Anterior cingulate cortex (tissue), 58 donors: ENCODE results near the gene FAM131A.
A peak's percentile ranks its signal among the peaks of the same experiment; 100 is the strongest.

ENCODE experiments used
- DNase-seq, 58 donors: peaks; one replicate each; lab custom pipeline; 2025; lab: John Stamatoyannopoulos, UW

Gene FAM131A

DNA sequence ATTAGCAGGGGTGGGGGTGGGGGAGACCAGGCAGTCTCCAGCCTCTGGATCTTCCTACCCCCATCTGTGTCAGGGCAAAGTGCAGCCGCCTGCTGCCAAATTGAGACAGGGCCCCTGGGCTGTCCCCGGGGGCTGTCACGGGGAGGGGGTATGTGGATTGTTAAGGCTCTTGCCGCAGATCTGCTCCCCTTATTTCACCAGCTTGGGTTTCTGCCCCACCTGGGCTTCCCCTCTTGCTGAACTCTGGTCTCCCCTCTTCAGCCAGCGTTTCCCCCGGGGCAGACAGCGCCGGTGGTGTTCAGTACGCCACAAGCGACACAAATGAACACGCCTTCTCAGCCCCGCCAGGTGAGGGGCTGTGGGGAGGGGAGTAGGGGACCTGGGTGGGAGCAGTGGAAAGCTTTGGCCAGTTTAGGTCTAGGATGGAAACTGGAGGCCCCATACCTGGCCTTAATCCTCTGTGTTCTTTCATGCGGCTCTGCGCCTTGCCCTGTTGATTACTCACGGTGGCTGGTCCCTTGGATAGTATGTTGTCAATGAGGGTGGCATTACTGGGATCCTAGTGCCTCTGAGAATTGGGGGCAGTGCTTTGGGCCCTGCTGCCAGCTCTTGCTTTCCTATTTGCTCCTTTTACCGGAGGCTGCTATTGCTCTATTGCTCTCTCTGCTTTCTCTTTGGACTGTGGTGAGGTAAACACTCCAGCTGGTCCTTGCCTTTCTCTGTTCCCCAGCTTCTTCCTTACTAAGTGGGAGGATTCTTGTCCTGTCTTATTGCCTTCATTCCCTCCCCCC lies 21.3 kb upstream of the FAM131A start:
- DNase-seq, result peak in 2 of 58 donors; percentile 5 to 13

DNA sequence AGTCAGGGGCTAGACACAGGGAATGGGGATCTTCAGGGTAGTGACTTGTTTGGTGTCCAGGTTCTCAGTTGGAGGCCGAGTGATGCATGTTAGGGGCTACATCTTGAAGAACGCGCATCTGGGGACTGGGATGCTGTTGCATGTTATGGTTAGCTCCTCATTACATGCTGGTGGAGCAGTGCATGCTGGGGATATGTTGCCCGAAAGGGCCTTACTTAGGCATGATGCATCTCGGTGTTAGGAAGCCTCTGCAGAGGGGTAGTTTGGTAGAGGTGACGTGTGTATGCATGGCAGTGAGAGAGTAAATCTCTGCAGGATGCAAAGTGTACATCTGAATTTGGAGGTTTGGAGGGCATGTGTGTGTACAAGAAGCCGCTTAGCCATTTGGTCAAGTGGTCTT lies 20.6 kb upstream of the FAM131A start:
- DNase-seq, result peak in 1 of 58 donors; percentile 2

DNA sequence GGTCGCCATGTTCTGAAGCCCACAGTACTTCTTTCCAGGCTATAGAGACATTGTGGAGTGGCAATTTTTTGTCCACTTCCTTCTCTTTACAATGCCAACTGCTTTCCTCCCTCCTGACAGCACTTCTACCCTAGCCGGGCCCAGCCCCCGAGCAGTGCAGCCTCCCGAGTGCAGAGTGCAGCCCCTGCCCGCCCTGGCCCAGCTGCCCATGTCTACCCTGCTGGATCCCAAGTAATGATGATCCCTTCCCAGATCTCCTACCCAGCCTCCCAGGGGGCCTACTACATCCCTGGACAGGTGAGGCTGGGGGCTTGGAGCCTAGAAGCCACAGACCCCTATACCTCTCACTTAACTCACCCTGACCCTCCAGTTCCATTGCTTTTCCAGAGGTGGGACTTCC lies 20.2 kb upstream of the FAM131A start:
- DNase-seq, result no peak

DNA sequence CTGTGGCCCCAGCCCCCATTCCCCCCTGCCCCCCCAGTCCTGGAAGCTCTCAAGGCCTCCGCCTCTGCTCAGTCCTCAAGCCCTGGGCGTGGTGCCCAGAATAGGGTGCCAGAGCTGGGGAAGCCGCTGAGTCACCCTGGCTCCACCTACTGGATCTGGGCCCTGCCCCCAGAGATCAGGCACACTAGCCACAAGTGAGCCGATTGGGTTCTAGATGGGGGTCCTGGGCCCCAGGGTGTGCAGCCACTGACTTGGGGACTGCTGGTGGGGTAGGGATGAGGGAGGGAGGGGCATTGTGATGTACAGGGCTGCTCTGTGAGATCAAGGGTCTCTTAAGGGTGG lies 17.3 kb upstream of the FAM131A start:
- DNase-seq, result peak; percentile 31 to 96 (median 88)

DNA sequence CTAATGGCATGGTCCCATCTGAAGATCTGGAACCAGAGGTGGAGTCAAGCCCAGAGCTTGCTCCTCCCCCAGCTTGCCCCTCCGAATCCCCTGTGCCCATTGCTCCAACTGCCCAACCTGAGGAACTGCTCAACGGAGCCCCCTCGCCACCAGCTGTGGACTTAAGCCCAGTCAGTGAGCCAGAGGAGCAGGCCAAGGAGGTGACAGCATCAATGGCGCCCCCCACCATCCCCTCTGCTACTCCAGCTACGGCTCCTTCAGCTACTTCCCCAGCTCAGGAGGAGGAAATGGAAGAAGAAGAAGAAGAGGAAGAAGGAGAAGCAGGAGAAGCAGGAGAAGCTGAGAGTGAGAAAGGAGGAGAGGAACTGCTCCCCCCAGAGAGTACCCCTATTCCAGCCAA lies 15.7 kb upstream of the FAM131A start:
- DNase-seq, result no peak

DNA sequence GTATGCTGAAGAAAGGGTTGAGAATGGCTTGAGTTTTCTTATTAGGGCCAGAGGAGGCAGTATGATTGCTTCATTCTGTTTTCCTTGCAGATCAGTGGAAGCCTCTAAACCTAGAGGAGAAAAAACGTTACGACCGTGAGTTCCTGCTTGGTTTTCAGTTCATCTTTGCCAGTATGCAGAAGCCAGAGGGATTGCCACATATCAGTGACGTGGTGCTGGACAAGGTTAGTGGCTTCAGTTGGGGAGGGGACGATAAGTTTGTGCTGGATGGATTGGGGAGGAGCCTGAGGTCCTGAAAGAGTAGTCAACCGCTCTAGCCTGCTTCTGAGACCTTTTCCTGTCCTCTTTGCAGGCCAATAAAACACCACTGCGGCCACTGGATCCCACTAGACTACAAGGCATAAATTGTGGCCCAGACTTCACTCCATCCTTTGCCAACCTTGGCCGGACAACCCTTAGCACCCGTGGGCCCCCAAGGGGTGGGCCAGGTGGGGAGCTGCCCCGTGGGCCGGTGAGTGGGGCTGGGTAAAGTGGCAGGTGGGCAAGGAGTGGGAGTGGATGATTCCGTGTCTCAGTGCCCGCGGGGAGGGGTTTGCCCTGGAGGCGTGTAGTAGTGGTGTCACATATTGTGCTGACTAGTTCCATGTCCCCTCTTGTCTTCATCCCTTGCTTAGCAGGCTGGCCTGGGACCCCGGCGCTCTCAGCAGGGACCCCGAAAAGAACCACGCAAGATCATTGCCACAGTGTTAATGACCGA lies 14.5 kb upstream of the FAM131A start:
- no peak for DNase-seq

DNA sequence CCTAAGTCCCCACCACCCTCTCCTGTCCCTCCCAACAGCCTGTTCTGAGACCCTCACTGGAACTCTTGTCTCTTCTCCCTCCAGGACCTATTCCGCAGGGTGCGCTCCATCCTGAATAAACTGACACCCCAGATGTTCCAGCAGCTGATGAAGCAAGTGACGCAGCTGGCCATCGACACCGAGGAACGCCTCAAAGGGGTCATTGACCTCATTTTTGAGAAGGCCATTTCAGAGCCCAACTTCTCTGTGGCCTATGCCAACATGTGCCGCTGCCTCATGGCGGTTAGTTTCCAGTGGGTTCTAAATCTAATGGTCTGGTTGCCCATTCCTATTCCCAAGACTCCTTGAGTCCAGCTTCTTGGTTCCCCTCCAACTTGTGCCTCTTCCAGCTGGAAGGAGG lies 13.7 kb upstream of the FAM131A start:
- no peak for DNase-seq

DNA sequence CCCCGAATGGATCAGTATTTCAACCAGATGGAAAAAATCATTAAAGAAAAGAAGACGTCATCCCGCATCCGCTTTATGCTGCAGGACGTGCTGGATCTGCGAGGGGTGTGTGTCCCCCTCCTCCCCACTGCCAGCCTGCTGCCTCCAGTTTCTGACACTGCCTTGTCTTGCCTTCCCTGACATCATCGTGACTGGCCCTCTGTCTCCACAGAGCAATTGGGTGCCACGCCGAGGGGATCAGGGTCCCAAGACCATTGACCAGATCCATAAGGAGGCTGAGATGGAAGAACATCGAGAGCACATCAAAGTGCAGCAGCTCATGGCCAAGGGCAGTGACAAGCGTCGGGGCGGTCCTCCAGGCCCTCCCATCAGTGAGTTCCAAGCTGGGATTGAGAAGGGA lies 12.1 kb upstream of the FAM131A start:
- DNase-seq, result no peak

DNA sequence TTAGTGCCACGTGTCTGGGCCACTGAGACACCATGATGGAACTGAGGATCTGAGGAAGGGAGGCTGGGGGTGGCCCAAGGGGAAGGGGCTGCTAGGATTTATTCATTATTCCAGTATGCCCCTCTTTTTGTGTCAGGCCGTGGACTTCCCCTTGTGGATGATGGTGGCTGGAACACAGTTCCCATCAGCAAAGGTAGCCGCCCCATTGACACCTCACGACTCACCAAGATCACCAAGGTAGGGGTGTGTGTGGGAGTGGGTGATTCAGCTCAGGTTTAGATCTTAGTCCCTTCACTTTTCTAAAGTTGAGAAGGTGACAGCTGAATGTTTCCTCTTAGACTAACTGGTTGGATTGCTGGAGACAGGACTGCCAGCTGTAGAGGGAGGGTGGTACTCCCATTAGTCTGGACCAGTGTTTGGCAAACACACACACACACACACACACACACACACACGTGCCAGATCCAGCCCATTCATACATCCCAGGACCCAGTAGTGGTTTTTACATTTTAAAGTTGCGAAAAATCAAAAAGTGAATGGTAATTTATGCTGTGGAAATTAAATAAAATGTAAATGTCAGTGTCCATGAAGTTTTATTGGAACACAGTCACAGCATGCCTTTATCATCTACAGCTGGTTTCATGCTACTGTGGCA lies 11.6 kb upstream of the FAM131A start:
- no peak for DNase-seq

DNA sequence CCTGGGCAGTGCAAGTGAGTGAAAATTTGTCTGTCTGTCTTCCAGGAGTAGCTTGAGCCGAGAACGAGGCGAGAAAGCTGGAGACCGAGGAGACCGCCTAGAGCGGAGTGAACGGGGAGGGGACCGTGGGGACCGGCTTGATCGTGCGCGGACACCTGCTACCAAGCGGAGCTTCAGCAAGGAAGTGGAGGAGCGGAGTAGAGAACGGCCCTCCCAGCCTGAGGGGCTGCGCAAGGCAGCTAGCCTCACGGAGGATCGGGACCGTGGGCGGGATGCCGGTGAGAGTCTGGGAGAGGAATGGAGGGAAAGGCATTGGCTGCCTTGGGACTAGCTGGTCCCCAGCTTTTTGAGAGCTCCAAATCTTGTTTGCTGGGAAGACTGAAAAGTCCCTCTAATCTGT lies 10.2 kb upstream of the FAM131A start:
- no peak for DNase-seq

DNA sequence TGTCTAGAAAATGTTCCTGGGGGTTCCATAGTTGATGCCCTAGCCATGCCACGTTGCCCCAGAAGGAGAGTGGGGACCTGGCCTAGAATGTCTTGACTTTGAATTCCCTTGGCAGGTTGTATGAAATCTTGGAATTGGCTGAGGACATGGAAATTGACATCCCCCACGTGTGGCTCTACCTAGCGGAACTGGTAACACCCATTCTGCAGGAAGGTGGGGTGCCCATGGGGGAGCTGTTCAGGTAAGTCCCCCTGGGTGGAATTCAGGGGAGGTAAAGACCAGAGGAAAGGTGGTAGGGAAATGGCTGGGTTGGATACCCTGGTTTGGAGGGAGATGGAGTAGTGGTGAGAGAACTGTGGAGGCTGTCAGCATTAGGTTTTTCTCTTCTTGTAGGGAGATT lies 8.9 kb upstream of the FAM131A start:
- DNase-seq, result no peak

DNA sequence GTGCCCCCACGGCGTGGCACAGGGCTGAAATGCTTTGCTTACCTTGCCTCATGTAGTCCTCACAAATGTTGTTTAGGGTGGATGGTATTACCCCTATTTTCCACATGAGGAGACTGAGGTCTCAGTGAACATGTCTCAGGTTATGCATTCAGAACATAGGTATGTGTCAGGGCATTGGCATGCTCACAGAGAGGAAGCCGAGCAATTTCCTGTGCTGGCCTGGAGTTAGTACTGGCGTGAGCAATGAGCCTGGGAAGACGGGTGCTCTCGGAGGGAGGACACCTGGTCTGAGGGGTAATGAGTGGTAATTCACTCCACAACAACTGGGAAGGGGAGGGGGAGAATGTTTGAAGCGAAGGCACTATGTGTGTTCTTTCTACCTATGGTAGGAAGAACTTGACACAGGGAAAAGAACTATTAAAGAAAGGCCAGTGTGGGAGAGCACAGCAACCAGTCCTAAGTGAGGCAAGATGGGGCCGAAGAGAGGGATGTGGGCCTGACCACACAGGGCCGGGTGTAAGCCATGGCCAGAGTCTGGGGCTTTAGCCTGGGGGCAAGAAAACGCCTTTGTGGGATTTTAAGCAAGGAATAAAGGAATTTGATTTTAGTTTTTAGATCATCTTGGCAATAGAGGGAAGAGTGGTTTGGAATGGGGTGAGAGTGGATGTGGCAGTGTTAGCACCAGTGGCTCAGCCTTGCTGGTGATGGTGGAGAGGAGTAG lies 4.9 kb upstream of the FAM131A start:
- no peak for DNase-seq

DNA sequence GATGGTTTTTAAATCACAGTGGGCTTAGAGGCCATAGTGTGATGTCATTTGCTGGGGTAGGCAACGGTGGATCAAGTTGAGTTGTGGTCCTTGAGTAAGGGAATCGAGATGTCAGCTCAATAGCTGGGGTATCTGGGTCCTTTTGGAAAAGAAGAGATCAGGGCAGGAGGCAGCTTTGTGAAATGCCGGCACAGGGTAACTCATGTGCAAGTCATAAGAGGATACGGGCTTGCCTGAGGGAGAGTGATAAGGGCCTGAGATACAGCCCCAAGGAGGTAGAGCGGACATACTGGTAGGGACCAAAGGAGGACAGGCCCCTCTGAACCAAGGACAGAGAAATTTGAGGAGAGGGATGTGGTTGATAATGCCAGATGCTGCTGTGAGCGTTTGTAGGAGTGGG lies 4.2 kb upstream of the FAM131A start:
- DNase-seq, result no peak

DNA sequence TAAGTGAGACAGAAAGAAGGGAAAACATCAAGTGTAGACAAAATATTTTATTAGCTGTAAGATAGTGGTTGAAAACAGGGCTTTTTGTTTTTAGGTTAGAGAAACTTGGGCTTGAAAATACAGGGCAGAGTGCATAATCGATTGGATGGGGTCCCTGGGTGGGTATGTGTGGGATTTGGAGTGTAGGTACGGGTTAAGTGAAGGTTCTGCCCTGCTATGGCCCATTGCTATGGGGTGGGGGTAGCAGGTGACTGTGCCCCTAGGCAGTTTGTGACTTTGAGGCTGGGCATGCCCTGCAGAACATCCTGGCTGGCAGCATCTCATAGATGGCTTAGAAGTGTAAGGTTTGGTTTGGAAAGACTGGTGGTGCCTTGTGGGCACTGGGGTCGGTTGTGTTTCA lies 3.7 kb upstream of the FAM131A start:
- no peak for DNase-seq

DNA sequence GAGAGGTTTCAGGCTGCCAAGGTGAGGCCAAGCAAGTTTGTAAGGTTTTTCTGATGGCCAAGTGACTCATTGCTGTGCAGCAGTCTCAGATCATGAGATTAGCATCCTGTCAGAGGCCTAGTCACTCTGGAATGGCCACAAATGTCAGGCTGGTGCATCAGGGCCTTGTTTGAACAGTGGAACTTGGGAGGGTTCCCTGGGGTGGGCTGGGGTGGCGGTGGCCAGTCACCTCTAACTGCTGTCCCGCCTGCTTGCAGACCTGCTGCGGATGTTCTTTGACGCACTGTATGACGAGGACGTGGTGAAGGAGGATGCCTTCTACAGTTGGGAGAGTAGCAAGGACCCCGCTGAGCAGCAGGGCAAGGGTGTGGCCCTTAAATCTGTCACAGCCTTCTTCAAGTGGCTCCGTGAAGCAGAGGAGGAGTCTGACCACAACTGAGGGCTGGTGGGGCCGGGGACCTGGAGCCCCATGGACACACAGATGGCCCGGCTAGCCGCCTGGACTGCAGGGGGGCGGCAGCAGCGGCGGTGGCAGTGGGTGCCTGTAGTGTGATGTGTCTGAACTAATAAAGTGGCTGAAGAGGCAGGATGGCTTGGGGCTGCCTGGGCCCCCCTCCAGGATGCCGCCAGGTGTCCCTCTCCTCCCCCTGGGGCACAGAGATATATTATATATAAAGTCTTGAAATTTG lies 2.8 kb upstream of the FAM131A start:
- peak in 1 of 58 donors; percentile 6 for DNase-seq

DNA sequence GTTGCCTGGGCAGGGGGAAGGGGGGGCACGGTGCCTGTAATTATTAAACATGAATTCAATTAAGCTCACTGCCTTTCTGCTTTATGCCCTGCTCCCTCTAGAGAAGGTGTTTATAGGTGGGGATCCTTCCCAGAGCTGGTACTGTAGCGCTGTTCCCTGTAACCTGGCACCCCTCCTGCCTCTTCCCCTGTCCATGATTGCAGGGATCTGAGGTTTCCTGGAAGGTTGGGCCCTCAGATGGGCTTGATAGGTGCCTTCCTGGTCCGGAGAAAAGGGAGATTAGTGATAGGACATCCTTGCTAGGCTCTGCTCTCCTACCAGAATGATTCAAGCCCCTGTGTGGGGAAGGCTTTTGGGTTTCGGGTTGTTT lies 2.1 kb upstream of the FAM131A start:
- no peak for DNase-seq

DNA sequence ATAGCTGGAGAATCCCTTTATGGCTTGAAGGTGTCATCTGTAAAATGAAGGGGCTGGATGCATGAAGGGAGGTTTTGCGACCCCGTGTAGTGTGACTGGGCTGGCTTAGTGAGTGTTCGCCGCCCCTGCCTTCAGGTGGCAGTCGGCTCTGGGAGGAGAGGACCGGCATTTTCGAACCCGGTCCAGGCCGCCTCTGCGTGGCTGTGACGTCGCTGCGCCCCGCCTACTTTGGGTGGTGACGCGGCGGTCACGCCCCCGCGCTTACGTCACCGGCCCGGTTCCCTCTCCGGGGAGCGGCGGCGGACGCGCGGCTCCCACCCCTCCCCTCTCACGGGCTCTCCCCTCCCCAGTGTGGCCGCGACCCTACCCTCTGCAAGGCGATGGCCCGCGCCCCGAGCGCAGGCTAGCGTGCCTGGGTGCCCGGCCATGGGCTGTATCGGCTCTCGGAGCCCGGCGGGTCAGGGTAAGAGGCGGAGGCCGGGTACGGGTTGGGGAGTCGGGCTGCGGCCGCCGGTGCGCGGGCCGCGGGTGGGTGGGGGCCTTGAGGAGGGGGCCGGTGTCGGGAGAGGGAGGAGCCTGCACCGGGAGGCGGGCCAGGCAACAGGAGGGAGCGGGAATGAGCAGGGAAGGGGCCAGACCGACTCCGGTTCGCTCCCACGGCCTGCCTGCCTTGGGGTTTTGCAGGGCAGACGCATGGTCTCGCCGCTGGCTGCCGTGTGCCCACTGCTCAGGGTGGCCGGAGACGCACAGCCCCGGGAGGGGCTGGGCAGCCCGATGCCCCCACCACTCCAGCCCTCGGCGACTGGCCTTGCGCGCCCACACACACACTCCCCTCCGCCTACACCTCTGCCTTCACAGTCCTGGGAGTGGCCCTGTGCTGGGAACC lies 1.5 kb upstream of the FAM131A start:
- peak; percentile 33 to 95 (median 83) for DNase-seq

DNA sequence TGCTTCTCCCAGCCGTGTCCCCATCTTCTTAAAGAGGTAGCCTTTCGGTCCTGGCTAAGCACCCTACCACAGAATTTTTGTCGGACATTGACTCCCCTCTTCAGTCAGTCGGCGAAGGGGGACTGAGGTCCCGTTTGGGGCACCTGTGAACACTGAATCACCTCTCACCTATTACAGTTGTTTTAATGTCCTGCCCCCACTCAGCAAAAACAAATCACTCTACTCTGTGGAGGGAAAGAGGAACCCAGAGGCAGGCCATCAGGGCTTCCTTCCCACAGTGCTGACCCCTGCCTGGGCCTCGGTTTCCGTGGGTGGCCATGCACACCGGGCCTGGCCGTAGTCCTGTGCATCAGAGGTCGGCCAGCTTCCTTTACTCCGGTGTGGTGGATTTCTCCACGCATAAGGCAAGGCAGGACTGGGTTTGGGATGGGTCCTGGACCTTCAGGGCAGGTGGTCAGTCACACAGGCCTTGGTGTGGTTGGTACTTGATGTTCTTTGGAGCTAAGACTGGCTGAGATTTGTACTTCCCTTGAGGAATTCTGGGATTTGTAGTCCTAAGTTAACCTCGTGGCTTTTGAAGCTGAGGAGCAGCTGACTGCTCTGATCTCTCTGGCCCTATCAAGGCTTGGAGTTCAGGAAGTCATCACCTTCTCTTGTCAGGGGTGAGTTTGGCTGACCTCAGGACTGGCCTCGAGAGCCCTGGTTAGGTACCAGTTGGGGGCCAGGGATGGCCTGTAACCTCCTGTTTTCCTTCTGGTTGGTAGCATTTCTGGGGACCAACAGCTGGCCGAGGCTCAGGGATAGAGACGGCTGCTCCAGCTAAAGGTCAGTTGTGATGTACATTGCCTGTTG lies 627 bp upstream of the FAM131A start:
- DNase-seq, result peak in 31 of 58 donors; percentile 32 to 83 (median 57)
